Esophagus squamous epithelium (tissue), 5 donors: ENCODE measurements around the gene CDH13. TPM values are rescaled to one million over a fixed set of nuclear protein-coding genes. Genes with fewer than 3 reads are reported as not detected.

Experiments used
- DNase-seq: peaks from one replicate; lab custom pipeline; 2025; lab: John Stamatoyannopoulos, UW
- H3K27ac ChIP-seq, 4 donors: fragments of 200-600 bp; sonication (generic); one replicate each; pipeline ENCODE4 v1.5.1; 2016 to 2019; ENCODE audit warnings: mild to moderate bottlenecking in 1 of 4
- H3K27me3 ChIP-seq, 4 donors: fragments of 200-600 bp; sonication (generic); 1 replicate in 3 of 4; 2 replicates in 1 of 4; pipeline versions ENCODE4 v1.5.1 to v1.6.0; 2017 to 2021; ENCODE audit warnings: antibody characterized with exemption in 1 of 4
- H3K36me3 ChIP-seq, 3 donors: fragments of 200-600 bp; sonication (generic); one replicate each; pipeline ENCODE4 v1.5.1; 2016 to 2019
- H3K4me1 ChIP-seq, 3 donors: fragments of 200-600 bp; sonication (generic); one replicate each; pipeline ENCODE4 v1.5.1; 2017 to 2019
- H3K4me3 ChIP-seq, 4 donors: fragments of 200-600 bp; sonication (generic); 1 replicate in 3 of 4; 2 replicates in 1 of 4; pipeline ENCODE4 v1.5.1; 2016 to 2019; ENCODE audit warnings: mild to moderate bottlenecking in 2 of 4, moderate library complexity in 1 of 4
- H3K9me3 ChIP-seq, 3 donors: fragments of 200-600 bp; sonication (generic); one replicate each; pipeline ENCODE4 v1.5.1; 2016 to 2019
- CTCF ChIP-seq, 6 experiments: fragments of 450-650 bp in 4 of 6; fragments of 200-600 bp in 2 of 6; sonication (generic) in 2 of 6; IDR thresholded peaks; one replicate each; pipeline ENCODE4 v1.5.1; 2016 to 2019; ENCODE audit warnings: antibody characterized with exemption in 6 of 6, mild to moderate bottlenecking in 4 of 6, moderate library complexity in 4 of 6
- POLR2A ChIP-seq, 4 donors: fragments of 450-650 bp; IDR thresholded peaks; one replicate each; pipeline ENCODE4 v1.6.1; 2017; ENCODE audit warnings: antibody characterized with exemption in 4 of 4, mild to moderate bottlenecking in 4 of 4, moderate library complexity in 3 of 4
- WGBS, 2 donors: methylation state at CpG; one replicate each; pipeline ENCODE4 v1.1.5; 2018; 5-methylcytosine and 5-hydroxymethylcytosine counted together
- intact Hi-C: fragments of 100-400 bp; cut with DNase I; formaldehyde crosslinking; loops from one replicate; pipeline ENCODE4 v1.15.0; 2022
- total RNA-seq, 4 donors: library from RNA; depleted of rRNA; stranded (reverse); fragments of >200 nt; gene quantifications; one replicate each; pipeline ENCODE4 v1.1.0, GENCODE V29; 2016
- donor health status: DM: yes; HTN: yes; CAD: no.

Gene CDH13
- total RNA-seq, 4 donors from 2014 or later = 6.9 to 31.9 (median 21.1) TPM

DNA sequence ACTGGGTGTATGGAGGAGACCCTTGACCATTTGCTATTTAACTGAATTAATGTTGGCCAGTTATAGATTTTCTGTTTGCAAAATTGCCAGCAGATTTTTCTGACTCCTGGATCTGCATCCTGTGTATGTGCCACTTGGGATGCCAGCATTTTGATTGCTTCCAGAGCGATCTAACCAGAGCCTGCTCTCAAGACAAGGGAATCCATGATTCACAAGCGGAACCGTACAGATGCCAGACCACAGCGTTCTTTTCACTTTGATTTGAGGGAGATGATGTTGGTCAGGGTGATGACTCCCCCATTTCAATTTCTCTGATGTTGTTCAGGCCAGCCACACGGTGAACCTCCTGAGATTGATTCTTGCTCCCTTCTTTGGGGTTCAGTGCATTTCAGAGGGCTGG is 228.7 kb downstream of the CDH13 start:
- H3K36me3 ChIP-seq = no peaks in the 10 kb centered on the region
- TF ChIP-seq CTCF (IDR thresholded peaks at IDR 0.05) = no peak
- TF ChIP-seq POLR2A (IDR thresholded peaks at IDR 0.05) = no peak
- H3K27me3 ChIP-seq = no peaks in the 10 kb centered on the region
- no peak overlapping the region for H3K27ac ChIP-seq
- H3K9me3 ChIP-seq = no peaks in the 10 kb centered on the region
- H3K4me3 ChIP-seq = no peak overlapping the region
- DNase-seq = no peak
- WGBS, 2 donors = 63 to 80% methylated on average over 5 of the region's 5 CpGs
- no peaks in the 10 kb centered on the region for H3K4me1 ChIP-seq
- intact Hi-C loops = no loop called here

- no peak for TF ChIP-seq CTCF (IDR thresholded peaks at IDR 0.05)
- TF ChIP-seq POLR2A (IDR thresholded peaks at IDR 0.05) = no peak
- no peak overlapping the region for H3K4me3 ChIP-seq
- intact Hi-C loops = no loop called here
- no peak overlapping the region for H3K27ac ChIP-seq
- no peak for DNase-seq
- H3K9me3 ChIP-seq = no peaks in the 10 kb centered on the region
- H3K36me3 ChIP-seq = no peaks in the 10 kb centered on the region
- H3K4me1 ChIP-seq = no peaks in the 10 kb centered on the region
- H3K27me3 ChIP-seq = no peaks in the 10 kb centered on the region
- WGBS, 2 donors = 88 to 89% methylated on average over 6 of the region's 6 CpGs
Measured at GRCh38 chr16:82857693-82858365, 231.1 kb downstream of the CDH13 start.

DNA sequence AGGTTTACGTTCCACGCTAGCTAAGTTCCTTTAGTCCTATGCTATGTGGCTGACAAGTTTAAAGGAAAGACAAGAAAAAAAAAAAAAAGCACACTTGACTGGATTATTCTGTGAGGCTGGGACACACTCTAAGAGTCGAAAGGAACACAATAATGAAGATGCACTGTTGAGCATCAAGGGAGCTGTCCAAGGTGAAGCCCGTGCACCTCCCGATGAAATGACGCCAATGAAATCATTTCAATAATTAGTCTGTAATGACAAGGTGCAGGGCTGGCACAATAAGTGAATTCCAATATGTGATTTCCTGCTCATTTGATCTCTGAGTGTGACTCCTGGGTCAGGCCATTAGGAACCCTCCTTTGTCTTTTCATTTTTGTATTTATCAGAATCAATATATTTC is 232.9 kb downstream of the CDH13 start:
- Histone ChIP-seq H3K27ac (no peak overlapping the region), H3K9me3 (no peaks in the 10 kb centered on the region), H3K4me1 (no peaks in the 10 kb centered on the region), H3K36me3 (no peaks in the 10 kb centered on the region), H3K27me3 (no peaks in the 10 kb centered on the region), H3K4me3 (no peak overlapping the region)
- intact Hi-C loops = no loop called here
- TF ChIP-seq POLR2A (IDR thresholded peaks at IDR 0.05) (no peak), CTCF (IDR thresholded peaks at IDR 0.05) (no peak)
- no peak for DNase-seq
- 83 to 89% methylated on average over 6 of the region's 6 CpGs for WGBS, 2 donors

GRCh38 chr16:82860071-82860470 is 233.3 kb downstream of the CDH13 start:
- Histone ChIP-seq H3K9me3 (peaks cover 0 to under 1% (median 0%) of the 10 kb centered on the region in 3 donors), H3K4me1 (no peaks in the 10 kb centered on the region), H3K36me3 (no peaks in the 10 kb centered on the region), H3K27me3 (no peaks in the 10 kb centered on the region), H3K4me3 (no peak overlapping the region), H3K27ac (no peak overlapping the region)
- intact Hi-C loops = no loop called here
- WGBS, 2 donors = 94% methylated on average over 7 of the region's 7 CpGs
- no peak for DNase-seq
- no peak for TF ChIP-seq POLR2A (IDR thresholded peaks at IDR 0.05)
- no peak for TF ChIP-seq CTCF (IDR thresholded peaks at IDR 0.05)

GRCh38 chr16:82862057-82862456 is 235.3 kb downstream of the CDH13 start:
- no peaks in the 10 kb centered on the region for H3K27me3 ChIP-seq
- H3K36me3 ChIP-seq = no peaks in the 10 kb centered on the region
- no peak overlapping the region for H3K4me3 ChIP-seq
- TF ChIP-seq CTCF (IDR thresholded peaks at IDR 0.05) = no peak
- TF ChIP-seq POLR2A (IDR thresholded peaks at IDR 0.05) = no peak
- H3K4me1 ChIP-seq = no peaks in the 10 kb centered on the region
- peaks cover 0 to 7% (median 0%) of the 10 kb centered on the region in 3 donors for H3K9me3 ChIP-seq
- WGBS, 2 donors = 71% methylated on average over 1 of the region's 1 CpG; no CpG with 5 or more reads in 1 of the 2 donors
- no peak overlapping the region for H3K27ac ChIP-seq
- no peak for DNase-seq
- intact Hi-C loops = no loop called here
